HL-60 (cell line): Measurements from ENCODE around the gene PLA2G4D.

Source experiments
- CTCF ChIP-seq: IDR thresholded peaks from one replicate; pipeline ENCODE4 v1.5.1; 2011; ENCODE audit warnings: low read length, control low read depth, inconsistent platforms; ENCODE audit not compliant: insufficient read depth
- REST ChIP-seq: IDR thresholded peaks from 2 replicates; pipeline ENCODE4 v1.6.1; 2012; ENCODE audit warnings: low read depth; ENCODE audit not compliant: insufficient replicate concordance

- TF ChIP-seq CTCF (no peak), REST (no peak)
Observed at GRCh38 chr15:42060797-42061196, 33.6 kb downstream of the PLA2G4D start.
